Type B pancreatic cell (in vitro differentiated cells): Measurements from ENCODE around the gene MCOLN2. TPM values are rescaled to one million over a fixed set of nuclear protein-coding genes. Genes with fewer than 3 reads are reported as not detected.

Source experiments
- DNase-seq: peaks from one replicate; pipeline ENCODE4 v3.0.0; 2021; ENCODE audit warnings: mixed read lengths; ENCODE audit not compliant: unreplicated experiment; ENCODE audit errors: extremely low spot score
- H3K27ac Mint-ChIP-seq: 2 replicates; pipeline ENCODE4 v1.8.0; 2021; ENCODE audit warnings: mild to moderate bottlenecking, mixed read lengths
- H3K27me3 Mint-ChIP-seq: 2 replicates; pipeline ENCODE4 v1.8.0; 2021; ENCODE audit warnings: mixed read lengths
- H3K36me3 Mint-ChIP-seq: 2 replicates; pipeline ENCODE4 v1.8.0; 2021; ENCODE audit warnings: mixed read lengths
- H3K4me1 Mint-ChIP-seq: one replicate; pipeline ENCODE4 v1.8.0; 2021; ENCODE audit warnings: mixed read lengths; ENCODE audit not compliant: unreplicated experiment
- H3K4me3 Mint-ChIP-seq: 2 replicates; pipeline ENCODE4 v1.8.0; 2021; ENCODE audit warnings: mild to moderate bottlenecking, mixed read lengths
- H3K9me3 Mint-ChIP-seq: 2 replicates; pipeline ENCODE4 v1.8.0; 2021; ENCODE audit warnings: mixed read lengths
- CTCF ChIP-seq: fragments of 200-600 bp; sonication (generic); conservative IDR thresholded peaks from 2 replicates; pipeline ENCODE4 v1.5.0; 2021; ENCODE audit warnings: antibody characterized with exemption, mild to moderate bottlenecking
- total RNA-seq: library from RNA; stranded (reverse); gene quantifications from 2 replicates; pipeline ENCODE4 v1.2.1, GENCODE V29; 2021; ENCODE audit warnings: low replicate concordance

The MCOLN2 gene
- total RNA-seq, 1 donor from 2014 or later: 0.19 TPM

GRCh38 chr1:84947536-84948410 is 49.1 kb downstream of the MCOLN2 start:
- Mint-ChIP-seq H3K27me3 (peaks cover 8% of the 10 kb centered on the region), H3K4me1 (peaks cover 8% of the 10 kb centered on the region), H3K27ac (no peak overlapping the region), H3K36me3 (no peaks in the 10 kb centered on the region), H3K9me3 (no peaks in the 10 kb centered on the region), H3K4me3 (no peak overlapping the region)
- no peak for TF ChIP-seq CTCF
- no peak for DNase-seq

- Mint-ChIP-seq H3K9me3 (no peaks in the 10 kb centered on the region), H3K4me1 (peaks cover 8% of the 10 kb centered on the region), H3K4me3 (no peak overlapping the region), H3K27me3 (peaks cover 8% of the 10 kb centered on the region), H3K27ac (no peak overlapping the region), H3K36me3 (no peaks in the 10 kb centered on the region)
- TF ChIP-seq CTCF: no peak
- DNase-seq: no peak
Measured at GRCh38 chr1:84946631-84947030, 50.3 kb downstream of the MCOLN2 start.

- no peaks in the 10 kb centered on the region for H3K36me3 Mint-ChIP-seq
- H3K27ac Mint-ChIP-seq: peak overlapping the region; percentile 77
- peak; percentile 96 for TF ChIP-seq CTCF
Measured at GRCh38 chr1:84944767-84945486, 52.0 kb downstream of the MCOLN2 start.

GRCh38 chr1:84941843-84942242 is 55.1 kb downstream of the MCOLN2 start:
- no peak for DNase-seq
- no peak for TF ChIP-seq CTCF
- Mint-ChIP-seq H3K36me3 (no peaks in the 10 kb centered on the region), H3K4me3 (no peak overlapping the region), H3K9me3 (no peaks in the 10 kb centered on the region), H3K27me3 (peaks cover 5% of the 10 kb centered on the region), H3K4me1 (peaks cover 20% of the 10 kb centered on the region), H3K27ac (no peak overlapping the region)

More at GRCh38 chr1:84944767-84945486, 52.0 kb downstream of the MCOLN2 start:
- DNase-seq: no peak
- H3K9me3 Mint-ChIP-seq: no peaks in the 10 kb centered on the region
- H3K4me1 Mint-ChIP-seq: peaks cover 14% of the 10 kb centered on the region
- H3K27me3 Mint-ChIP-seq: peaks cover 5% of the 10 kb centered on the region
- H3K4me3 Mint-ChIP-seq: peak overlapping the region; percentile 63

- Mint-ChIP-seq H3K27me3 (peaks cover 5% of the 10 kb centered on the region), H3K4me3 (no peak overlapping the region)
Measured at GRCh38 chr1:84940481-84940880, 56.4 kb downstream of the MCOLN2 start.

More at GRCh38 chr1:84940481-84940880, 56.4 kb downstream of the MCOLN2 start:
- no peaks in the 10 kb centered on the region for H3K36me3 Mint-ChIP-seq
- H3K9me3 Mint-ChIP-seq: no peaks in the 10 kb centered on the region
- DNase-seq: no peak
- no peak overlapping the region for H3K27ac Mint-ChIP-seq
- no peak for TF ChIP-seq CTCF
- peaks cover 20% of the 10 kb centered on the region for H3K4me1 Mint-ChIP-seq
